GM18870 (cell line): ENCODE measurements around the gene GHITM.

Source experiments
- ATAC-seq: cut with Tn5 transposase; IDR thresholded peaks from one replicate; pipeline ENCODE4 v1.9.1; 2021; ENCODE audit warnings: moderate library complexity; ENCODE audit not compliant: unreplicated experiment

GHITM gene

DNA sequence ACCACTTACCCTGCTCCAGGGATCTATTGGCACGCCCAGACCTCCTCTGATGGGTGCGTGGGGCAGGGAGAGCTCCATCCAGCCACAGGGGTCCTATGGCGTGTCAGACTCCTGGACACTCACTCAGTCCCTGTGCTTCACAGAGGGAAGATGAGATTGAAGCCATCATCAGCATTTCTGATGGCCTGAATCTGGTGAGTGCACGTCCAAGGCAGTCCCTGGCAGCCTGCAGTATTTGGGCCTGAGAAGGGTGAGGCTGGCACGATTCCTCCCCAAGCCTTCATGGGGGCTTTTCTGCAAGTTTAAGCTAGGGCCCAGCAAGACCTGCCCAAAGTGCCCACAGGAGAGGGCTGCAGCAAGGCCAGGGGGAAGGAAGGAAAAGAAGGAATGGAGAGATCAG is 58.3 kb downstream of the GHITM start:
- no peak for ATAC-seq

DNA sequence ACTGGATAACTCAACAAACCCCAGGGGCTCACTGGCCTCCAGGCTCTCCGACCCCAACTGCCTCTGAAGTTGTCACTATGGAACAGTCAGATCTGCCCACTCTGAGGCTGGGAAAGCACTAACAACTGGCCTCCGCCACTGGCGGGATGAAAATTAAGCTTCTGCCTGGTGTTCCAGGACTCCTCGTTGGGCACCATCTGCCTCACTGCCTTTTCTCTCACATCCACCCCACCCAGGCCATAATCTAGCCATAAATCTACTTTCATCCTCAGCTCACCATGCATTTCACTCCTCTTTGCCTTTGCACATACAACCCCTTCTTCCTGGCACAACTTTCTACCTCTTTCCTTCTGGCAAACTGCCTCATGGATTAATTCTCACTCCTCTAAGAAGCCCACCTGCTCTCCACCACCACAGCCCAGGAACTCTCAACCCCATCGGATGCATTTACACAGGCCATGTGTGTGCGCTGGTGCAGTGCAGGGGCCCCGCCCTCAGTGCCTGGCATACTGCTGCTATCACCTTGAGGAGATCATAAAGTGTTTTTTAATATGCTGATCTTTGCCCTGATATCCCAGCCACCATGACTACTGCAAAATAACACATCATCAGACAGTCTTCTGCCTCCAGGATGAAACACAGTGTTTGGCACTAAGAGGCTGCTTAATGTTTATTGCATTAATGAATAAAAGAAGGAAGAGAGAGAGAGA is 59.1 kb downstream of the GHITM start:
- no peak for ATAC-seq

DNA sequence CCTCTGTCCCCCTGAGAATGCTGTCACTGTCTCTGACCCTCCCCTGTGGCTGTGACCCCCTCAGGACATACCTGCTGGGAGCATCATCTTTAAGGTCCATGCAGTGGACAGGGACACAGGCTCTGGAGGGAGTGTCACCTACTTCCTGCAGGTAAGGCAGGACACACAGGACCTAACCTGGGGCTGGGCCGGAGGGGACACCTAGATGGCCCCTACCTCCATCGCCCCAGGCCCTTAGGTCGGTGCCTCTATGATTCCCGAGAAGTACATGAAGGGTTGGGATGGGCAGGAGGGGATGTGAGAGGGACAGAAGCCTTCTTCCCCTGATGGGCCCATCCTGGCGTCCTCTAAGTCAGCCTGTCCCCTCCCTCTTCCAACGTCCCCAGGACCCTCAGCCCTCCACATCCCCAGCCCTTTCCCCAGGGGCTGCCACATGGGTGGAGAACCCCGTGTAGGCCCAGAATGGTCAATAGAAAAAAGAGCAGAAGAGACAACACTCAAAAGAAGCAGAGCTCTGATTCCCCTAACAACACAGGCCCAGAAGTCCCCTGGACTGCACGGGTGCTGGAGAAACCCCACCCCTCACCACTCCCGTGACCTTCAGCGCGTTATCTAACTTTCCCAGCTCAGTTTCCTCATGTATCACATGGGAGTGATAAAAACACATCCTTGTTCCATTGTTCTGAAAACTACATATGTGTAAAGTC is 61.4 kb downstream of the GHITM start:
- no peak for ATAC-seq

DNA sequence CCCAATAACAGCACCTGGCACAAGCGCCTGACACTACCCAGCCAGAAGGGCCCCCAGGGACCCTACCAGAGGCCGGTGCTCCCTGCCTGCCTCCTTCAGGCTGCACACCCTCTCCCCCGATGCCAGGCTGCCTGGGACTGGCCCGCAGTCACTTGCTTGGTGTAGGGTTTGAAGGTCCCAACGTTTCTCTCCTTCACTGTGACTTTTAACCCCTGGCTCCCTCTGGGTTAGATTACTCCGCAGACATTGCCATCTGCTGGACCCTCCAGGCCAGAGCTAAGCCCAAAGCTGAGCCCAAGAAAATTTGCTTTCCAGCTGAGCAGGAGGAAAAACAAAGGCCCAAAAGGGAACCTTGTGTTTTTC is 61.9 kb downstream of the GHITM start:
- ATAC-seq = no peak

DNA sequence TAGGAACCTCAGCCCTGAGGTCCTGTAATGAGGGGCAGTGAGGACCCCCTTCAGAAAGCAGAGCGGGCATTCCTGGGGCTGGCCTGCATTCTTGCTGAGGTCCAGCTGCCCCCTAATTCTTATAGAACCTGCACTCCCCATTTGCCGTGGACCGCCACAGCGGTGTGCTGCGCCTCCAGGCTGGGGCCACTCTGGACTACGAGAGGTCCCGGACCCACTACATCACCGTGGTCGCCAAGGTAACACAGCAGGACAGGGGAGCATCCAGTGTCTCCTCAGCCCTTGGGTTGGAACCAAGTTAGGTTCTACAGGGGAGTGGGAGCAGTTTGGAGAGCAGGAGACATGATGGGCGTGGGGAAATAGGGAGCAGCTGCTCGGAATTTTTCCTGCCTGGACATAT is 62.4 kb downstream of the GHITM start:
- ATAC-seq = no peak

DNA sequence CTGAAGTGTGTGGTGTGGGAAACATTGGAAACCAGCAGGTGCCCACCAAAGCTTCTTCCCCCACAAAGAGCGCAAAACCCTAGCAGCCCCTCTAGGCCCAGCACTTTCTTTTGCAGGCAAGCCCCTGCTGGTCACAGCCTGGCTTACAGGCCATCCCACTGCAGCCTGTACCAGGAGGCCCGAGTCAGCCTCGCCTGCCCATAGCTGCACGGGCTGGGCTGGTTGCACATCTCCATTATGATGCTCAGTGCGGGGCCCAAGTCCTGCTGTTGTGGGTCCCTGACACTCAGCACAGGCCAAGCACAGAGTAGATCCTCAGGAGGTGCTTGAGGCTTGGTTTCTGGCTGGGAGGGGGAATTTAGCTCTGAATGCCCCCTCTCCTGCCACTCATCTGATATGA is 63.0 kb downstream of the GHITM start:
- ATAC-seq = no peak
